Mesangial cell (primary cell): ENCODE data around the gene NEK8. TPM values are rescaled to one million over a fixed set of nuclear protein-coding genes. Genes with fewer than 3 reads are reported as not detected.

Experiments
- total RNA-seq: library from RNA; depleted of rRNA; stranded (reverse); fragments of >200 nt; gene quantifications from 2 replicates; pipeline ENCODE4 v1.2.3, GENCODE V29; 2015

The NEK8 gene
- total RNA-seq, result 2.8 and 3.7 TPM in 2 replicates

DNA sequence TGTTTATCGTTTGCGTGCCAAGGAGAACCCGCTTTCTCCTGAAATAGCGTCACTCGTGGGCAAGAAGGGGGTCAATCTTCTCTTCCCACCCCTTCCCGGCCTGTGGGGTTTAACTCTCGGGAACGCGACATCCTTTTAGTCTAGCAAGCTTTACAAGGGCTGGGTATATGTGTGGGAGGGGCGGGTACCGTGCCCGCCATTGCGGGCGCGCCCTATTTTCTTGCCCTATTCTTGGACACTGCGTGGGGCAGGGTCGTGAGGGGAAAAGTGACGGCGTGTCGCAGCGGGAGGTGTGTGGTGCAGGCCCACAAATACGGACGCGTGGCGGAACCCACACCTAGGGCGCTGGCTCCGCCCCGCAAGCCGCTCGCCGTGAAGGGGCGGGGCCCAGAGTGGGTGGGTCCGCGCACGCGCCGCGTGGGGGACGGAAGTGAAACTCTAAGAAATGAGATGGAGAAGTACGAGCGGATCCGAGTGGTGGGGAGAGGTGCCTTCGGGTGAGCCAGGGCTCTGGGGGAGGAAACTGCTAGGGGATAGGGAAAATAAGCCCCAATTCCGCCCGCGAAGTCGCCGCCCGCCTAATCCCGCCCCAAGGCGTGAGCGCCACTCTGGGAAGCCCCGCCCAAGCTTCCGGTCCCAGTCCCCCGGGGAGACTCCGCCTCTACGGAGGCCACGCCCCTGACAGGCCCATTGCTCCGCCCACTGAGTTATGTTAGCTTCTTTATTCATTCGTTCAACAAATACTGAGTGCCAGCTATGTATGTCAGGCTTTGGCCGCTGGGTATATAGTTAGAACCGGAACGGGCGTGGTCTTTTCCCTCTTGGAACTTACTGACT lies at the start of gene NEK8:
NEK8 (plus strand) TSS at position 425 of the 837 bp plus-strand sequence; CDS start at position 451, 26 bp downstream.

DNA sequence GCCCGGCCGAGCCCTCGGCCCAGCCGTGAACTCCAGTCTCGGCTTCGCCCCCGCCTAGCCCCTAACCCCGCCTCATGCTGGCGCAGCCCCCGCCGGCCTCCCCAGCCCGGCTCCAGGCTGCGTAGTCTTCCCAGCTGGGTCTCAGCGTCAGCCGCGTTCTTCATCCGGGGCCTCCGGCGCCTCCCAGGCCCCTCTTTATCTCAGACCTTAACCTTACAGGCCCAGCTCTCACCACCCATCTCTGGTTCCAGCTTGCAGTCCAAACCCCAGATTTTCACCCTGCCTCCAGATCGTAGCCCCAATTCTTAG lies 16.9 kb upstream of the NEK8 start, which contains the start of gene PROCA1:
PROCA1 (minus strand) TSS at position 166 of the 309 bp plus-strand sequence. CDS start 228 bp downstream, outside the sequence.

DNA sequence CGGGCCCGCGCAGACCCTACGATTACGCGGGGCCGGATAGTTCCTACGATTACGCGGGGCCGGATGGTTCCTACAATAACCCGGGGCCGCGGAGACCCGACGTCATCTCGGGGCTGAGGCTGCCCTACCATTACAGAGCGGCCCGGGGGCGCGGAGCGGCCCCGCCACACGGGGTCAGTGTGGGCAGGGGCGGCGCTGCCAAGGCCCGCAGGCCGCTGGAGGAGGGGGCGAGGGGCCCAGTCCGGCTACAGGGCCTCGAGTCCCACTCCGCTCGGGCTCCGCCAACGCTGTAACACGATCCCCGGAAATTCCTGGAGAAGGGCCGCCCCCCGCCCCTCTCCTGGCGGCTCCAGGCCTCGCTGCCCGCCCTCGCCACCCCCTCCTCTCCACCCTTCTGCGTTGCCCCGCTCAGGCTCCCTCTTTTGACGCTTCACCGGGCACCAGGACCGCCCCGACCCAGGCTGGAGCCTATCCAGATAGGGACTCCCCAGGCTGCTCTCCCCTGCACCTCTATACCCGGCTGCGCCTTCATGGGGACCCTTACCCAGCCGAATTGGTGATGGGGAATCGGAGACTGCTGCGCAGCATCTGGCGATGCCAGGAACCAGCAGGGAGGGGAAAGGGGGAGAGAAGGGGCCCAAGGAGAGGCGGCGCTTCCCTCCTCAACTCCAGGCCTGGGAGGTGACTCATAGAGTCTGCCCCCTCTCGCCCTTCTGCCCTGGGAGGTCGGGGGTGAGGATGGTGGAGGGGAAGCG lies 10.8 kb upstream of the NEK8 start, which contains the start of gene RAB34:
RAB34 (minus strand) TSS at position 291 of the 755 bp plus-strand sequence. CDS start 602 bp downstream, outside the sequence.

DNA sequence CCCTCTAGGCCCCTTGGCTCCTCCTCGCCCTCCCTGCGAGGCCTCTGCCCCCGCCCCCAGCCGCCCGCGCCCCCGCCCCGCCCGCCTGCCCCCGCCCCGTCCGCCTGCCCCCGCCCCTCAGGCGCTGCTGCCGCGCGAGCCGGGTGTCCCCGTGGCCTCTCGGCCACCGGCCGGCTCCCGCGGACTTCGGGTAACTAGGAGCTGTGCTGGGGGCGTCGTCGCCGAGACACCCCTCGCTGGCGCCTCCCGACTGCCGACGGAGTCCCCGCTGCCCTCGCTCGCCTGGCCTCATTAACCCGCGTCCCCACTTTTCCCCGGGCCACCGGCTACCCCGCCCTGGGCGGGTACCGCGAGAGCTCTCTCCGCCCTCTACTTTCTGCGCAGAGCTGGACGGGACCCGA lies 2.4 kb upstream of the NEK8 start, which contains the start of gene TLCD1:
TLCD1 (minus strand) TSS at position 8 of the 401 bp plus-strand sequence. CDS start 136 bp downstream, outside the sequence.

DNA sequence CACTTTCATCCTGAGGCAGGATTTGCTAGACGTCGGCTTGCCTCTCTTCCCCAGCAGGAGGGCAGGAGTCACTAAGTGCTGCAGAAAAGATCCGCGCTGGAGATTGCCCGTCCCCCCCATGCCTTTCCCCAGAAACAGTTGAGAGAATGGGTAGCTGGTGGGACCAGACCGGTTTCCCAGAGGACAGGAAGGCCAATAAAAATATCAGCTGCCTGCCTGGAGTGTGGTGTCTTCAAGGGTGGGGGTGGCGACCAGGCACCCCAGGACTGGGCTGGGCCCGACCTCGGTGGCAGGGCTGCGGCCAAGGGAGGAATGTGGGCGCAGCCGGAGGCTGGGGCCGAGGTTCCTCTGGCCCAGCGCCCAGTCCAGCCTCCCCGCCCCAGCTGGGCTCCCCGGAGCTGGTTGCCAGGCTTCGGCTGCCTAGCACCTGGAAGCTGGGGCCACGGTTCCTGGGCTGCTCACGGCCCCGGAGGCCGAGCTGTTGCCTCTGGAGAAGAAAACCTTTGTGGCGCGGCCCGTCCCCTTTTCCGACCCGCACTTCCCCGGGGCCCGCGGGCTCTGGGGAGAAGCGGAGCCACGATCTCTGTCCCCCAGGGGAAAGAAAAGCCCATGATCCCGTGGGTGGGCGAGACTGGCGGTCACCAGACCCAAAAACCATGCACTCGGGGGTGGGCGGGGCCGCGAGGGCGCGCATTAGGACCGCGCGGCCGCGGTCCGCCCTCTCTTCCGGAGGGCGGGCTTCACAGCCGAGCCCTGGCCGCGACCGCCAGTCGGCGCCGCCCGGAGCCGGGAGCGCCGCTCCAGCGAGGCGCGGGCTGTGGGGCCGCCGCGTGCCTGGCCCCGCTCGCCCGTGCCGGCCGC lies 14.9 kb downstream of the NEK8 start, which contains the start of gene TRAF4:
TRAF4 (plus strand) TSS at position 769 of the 861 bp plus-strand sequence. CDS start 102 bp downstream, outside the sequence.

Other genes with a start within 250 kb of the NEK8 start
- not detected in 2 replicates for gene FOXN1, start 222.4 kb upstream of the NEK8 start, total RNA-seq
- gene UNC119, start 176.2 kb upstream of the NEK8 start, total RNA-seq, result 31.9 and 40.9 TPM in 2 replicates
- gene PIGS, start 157.3 kb upstream of the NEK8 start, total RNA-seq, result 76.3 and 162 TPM in 2 replicates
- 14.8 and 39.7 TPM in 2 replicates for gene ALDOC, start 151.9 kb upstream of the NEK8 start, total RNA-seq
- gene SPAG5, start 129.8 kb upstream of the NEK8 start, total RNA-seq, result 3.5 and 84.2 TPM in 2 replicates
- 2.9 and 3.4 TPM in 2 replicates for gene RSKR, start 114.6 kb upstream of the NEK8 start, total RNA-seq
- 88.4 and 115 TPM in 2 replicates for gene BLTP2, start 83.6 kb upstream of the NEK8 start, total RNA-seq
- 51.3 and 64.0 TPM in 2 replicates for gene SDF2, start 66.9 kb upstream of the NEK8 start, total RNA-seq
- gene SUPT6H, start 66.6 kb upstream of the NEK8 start, total RNA-seq, result 29.8 and 44.5 TPM in 2 replicates
- gene PROCA1, start 16.9 kb upstream of the NEK8 start, total RNA-seq, result 1.0 and 1.6 TPM in 2 replicates
- 293 and 306 TPM in 2 replicates for gene RAB34, start 10.9 kb upstream of the NEK8 start, total RNA-seq
- 447 and 480 TPM in 2 replicates for gene RPL23A, start 8.8 kb upstream of the NEK8 start, total RNA-seq
- gene TLCD1, start 2.6 kb upstream of the NEK8 start, total RNA-seq, result 9.1 and 9.6 TPM in 2 replicates
- 61.3 and 86.8 TPM in 2 replicates for gene TRAF4, start 15.2 kb downstream of the NEK8 start, total RNA-seq
- 23.0 and 30.2 TPM in 2 replicates for gene FAM222B, start 114.0 kb downstream of the NEK8 start, total RNA-seq
- 71.6 and 117 TPM in 2 replicates for gene ERAL1, start 126.2 kb downstream of the NEK8 start, total RNA-seq
- 73.0 and 85.8 TPM in 2 replicates for gene FLOT2, start 168.9 kb downstream of the NEK8 start, total RNA-seq
- gene DHRS13, start 174.3 kb downstream of the NEK8 start, total RNA-seq, result 6.8 and 8.2 TPM in 2 replicates
- gene PHF12, start 222.7 kb downstream of the NEK8 start, total RNA-seq, result 26.7 and 33.3 TPM in 2 replicates